Upper lobe of left lung (tissue), 4 donors: ENCODE results near the gene SGCE.

Experiments used
- POLR2A ChIP-seq, 4 donors: fragments of 450-650 bp; IDR thresholded peaks; one replicate each; pipeline ENCODE4 v1.5.1; 2016 to 2017; ENCODE audit warnings: antibody characterized with exemption in 4 of 4, mild to moderate bottlenecking in 2 of 4
- TF ChIP-seq, protein P1 (sequence below), 6 experiments: fragments of 450-650 bp in 4 of 6; fragments of 200-600 bp in 2 of 6; sonication (generic) in 2 of 6; IDR thresholded peaks; one replicate each; pipeline ENCODE4 v1.5.1; 2016 to 2019; ENCODE audit warnings: antibody characterized with exemption in 6 of 6

DNA sequence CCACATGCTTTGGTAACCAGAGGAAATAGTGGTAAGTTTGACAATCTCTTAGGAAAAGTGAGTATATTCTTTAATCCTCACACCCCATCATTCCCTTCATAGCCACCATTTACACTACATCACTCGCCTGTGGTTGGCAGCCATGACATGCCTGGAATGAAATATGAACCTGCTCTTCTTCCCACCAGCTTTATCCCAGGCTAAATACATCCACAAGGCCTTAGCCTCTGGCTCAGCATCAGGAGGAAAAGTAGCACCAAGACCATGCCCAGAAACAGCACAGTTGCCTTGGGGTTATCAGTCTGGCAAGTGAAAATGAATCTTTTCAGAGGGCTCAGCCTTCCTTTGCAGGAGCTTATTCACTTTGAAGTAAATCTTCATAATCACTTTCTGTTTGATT lies 40.3 kb downstream of the SGCE start:
- no peak for TF ChIP-seq POLR2A (IDR thresholded peaks at IDR 0.05)
- TF ChIP-seq, protein P1, sequence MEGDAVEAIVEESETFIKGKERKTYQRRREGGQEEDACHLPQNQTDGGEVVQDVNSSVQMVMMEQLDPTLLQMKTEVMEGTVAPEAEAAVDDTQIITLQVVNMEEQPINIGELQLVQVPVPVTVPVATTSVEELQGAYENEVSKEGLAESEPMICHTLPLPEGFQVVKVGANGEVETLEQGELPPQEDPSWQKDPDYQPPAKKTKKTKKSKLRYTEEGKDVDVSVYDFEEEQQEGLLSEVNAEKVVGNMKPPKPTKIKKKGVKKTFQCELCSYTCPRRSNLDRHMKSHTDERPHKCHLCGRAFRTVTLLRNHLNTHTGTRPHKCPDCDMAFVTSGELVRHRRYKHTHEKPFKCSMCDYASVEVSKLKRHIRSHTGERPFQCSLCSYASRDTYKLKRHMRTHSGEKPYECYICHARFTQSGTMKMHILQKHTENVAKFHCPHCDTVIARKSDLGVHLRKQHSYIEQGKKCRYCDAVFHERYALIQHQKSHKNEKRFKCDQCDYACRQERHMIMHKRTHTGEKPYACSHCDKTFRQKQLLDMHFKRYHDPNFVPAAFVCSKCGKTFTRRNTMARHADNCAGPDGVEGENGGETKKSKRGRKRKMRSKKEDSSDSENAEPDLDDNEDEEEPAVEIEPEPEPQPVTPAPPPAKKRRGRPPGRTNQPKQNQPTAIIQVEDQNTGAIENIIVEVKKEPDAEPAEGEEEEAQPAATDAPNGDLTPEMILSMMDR (IDR thresholded peaks at IDR 0.05) = no peak
